ENCODE data around the gene CNGB1.

- TF ChIP-seq, protein P1, sequence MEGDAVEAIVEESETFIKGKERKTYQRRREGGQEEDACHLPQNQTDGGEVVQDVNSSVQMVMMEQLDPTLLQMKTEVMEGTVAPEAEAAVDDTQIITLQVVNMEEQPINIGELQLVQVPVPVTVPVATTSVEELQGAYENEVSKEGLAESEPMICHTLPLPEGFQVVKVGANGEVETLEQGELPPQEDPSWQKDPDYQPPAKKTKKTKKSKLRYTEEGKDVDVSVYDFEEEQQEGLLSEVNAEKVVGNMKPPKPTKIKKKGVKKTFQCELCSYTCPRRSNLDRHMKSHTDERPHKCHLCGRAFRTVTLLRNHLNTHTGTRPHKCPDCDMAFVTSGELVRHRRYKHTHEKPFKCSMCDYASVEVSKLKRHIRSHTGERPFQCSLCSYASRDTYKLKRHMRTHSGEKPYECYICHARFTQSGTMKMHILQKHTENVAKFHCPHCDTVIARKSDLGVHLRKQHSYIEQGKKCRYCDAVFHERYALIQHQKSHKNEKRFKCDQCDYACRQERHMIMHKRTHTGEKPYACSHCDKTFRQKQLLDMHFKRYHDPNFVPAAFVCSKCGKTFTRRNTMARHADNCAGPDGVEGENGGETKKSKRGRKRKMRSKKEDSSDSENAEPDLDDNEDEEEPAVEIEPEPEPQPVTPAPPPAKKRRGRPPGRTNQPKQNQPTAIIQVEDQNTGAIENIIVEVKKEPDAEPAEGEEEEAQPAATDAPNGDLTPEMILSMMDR (optimal IDR thresholded peaks at IDR 0.05 in 1 of 3, IDR thresholded peaks at IDR 0.05 in 1 of 3, conservative IDR thresholded peaks at IDR 0.05 in 1 of 3; ENCODE audit: extremely low read depth in 1 of 3, insufficient read depth in 2 of 3, low read length in 3 of 3), result no peak
- no peak for TF ChIP-seq EZH2 (IDR thresholded peaks at IDR 0.05; ENCODE audit: low read length)
Observed at GRCh38 chr16:57979006-57979585, 8.2 kb upstream of the CNGB1 start.

Measured in keratinocyte (primary cell).